ENCODE data around the gene SLC9A9.

GRCh38 chr3:143605233-143605950 lies 242.9 kb downstream of the SLC9A9 start:
- no peak for TF ChIP-seq CTCF (IDR thresholded peaks at IDR 0.05)
- TF ChIP-seq POLR2A (IDR thresholded peaks at IDR 0.05) = no peak
